HG03575 (cell line): ENCODE measurements around the gene RAB5IF.
"Not testable (repeated sequence)": the region's sequence is repeated elsewhere in the genome, so short reads cannot be mapped to it uniquely, and the experiment has no call there.

Experiments
- ATAC-seq: cut with Tn5 transposase; IDR thresholded peaks from one replicate; pipeline ENCODE4 v1.9.1; 2021; ENCODE audit not compliant: unreplicated experiment, insufficient number of reproducible peaks, low FRiP score; ENCODE audit errors: extremely low read depth

RAB5IF gene

DNA sequence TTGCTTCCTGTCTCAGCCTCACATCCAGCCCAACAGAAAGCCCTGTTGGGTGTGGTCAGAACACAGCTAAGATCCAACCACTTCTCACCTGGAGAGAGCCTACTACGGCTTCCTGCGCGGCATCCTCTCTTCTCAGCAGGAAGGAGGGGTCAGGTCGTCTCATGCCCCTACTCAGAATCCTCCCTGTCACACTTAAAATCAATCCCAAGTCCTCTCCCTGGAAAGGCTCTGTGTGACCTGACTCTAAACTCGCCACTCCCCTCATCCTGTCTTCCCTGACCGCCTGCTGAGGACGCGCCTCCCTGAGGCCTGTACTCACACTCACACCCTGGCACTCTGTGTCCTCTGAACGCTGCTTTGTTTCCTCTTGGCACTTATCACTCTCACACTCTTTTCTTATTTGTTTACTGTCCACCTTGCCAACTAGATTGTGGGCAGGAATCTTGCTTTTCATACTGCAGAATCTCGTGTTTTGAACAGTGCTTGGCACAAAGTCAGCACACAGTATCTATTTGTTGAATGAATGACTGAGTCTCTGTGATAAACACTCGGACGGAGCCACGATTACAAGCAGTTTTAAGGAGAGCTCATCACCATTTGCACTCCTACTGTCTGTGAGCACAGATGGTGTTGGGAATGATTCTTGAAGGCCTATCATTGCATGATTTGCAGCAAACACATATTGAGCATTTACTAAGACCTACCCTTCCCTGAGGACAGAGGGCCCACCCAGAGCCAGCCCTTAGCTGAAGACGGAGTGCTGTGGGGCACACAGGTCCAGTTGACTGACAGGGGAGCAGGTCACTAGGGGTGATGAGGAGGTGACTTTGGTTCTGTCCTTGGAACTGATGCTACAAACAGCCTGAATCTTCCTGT, 18.7 kb downstream of the RAB5IF start:
- ATAC-seq = no peak

DNA sequence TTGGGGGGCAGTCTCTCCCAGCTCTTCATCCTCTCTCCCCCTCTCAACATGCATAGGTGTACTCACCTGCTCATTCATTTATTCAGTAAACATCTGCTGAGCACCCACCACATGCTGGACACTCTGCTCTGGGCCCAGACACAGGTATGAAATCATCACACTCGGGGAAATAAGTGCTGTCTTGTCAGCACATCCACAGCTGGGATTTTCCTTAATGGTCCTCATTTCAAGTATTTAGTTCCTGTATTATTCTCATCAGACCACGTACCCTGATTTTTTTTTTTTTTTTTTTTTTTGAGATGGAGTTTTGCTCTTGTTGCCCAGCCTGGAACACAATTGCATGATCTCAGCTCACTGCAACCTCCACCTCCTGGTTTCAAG, 19.4 kb downstream of the RAB5IF start:
- ATAC-seq = no peak

DNA sequence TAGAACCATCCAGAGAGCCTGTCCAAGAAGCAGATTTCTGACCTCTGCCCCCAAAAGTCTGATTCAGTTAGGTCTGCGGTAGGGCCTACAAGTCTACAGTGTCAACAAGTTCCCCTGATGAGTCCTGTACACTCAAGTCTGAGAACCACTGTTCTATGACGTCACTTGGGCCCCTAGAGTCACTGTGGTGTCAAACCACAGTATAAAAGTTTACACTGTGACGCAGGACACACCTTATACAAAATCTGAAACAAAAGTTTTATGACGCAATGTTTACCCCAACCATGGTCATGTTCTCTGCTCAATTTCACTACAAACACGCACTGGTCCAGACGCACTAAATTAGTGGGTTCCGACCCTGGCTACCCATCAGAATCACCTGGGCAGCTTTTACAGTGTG, 22.5 kb downstream of the RAB5IF start:
- ATAC-seq = no peak

DNA sequence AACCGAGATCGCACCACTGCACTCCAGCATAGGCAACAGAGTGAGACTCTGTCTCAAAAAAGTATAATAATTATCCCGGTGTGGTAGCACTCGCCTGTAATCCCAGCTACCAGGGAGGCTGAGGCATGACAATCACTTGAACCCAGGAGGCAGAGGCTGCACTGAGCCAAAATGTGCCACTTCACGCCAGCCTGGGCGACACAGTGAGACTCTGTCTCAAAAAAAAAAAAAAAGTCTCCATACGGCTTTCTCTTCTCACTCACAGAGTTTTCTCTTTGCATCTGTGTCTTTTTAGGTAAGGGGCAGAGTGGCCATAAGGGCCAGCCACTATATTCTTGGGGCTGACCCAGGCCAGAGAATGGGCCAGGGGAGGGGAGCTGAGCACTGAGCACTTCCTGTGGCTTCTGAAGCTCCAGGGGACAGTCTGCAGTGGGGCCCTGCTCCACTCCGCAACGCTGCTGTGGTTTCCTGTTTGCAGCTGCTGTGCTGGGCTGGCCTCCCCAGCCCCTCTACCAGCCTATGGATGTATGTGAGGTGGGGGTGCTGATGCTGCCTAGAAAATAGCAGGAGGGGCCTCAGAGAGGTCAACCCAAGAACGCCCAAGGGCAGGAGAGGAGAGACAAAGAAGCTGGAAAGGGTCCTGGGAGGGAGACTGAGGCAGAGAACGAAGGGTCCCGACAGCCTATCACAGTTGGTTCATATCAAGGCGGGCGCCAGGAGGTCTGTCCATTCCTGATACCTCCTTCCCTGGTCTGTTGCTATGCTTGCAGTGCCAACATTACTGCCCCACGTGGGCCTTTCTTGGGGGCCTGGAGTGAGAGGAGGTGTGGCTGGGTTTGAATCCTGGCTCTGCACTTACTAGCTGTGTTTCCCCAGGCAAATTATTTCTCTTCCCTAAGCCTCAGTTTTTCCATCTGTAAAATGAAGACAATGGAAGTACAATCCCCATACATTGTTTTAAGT, 24.4 kb downstream of the RAB5IF start:
- ATAC-seq = no peak

DNA sequence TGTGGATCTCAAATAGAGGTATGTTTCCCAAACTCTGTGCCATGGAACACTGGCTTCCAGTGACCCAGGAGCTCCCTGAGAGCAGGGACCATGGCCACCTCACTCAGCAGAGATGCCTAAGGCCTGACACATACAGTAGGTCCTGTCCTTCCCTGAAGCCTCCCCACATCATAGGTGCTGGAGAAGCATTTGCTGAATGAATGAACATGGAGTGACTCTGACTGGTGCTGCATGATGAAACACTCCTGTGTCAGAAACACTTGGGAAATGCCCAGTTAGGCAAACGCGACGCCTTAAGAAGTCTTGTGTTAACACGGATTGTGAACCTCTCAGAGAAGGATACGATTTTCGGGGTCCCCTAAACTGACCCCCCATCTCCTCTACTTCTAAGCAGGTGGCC, 26.1 kb downstream of the RAB5IF start:
- ATAC-seq = no peak

DNA sequence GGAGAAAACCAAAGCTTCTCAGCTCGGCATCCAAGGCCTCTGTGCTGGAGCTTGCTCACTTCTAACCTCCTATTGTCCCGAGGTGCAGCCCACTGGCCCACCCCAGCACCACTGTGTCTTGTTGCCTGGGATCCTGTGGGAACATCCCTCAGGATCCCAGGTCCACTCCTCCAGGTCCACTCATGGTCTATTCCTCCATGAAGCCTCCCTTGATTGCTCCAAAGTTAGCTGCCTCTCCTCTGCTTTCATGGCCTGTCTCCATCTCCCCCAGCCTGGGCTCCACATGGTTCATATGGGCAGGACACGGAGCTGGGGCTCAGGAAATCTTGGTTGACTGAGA, 26.5 kb downstream of the RAB5IF start:
- no peak for ATAC-seq

DNA sequence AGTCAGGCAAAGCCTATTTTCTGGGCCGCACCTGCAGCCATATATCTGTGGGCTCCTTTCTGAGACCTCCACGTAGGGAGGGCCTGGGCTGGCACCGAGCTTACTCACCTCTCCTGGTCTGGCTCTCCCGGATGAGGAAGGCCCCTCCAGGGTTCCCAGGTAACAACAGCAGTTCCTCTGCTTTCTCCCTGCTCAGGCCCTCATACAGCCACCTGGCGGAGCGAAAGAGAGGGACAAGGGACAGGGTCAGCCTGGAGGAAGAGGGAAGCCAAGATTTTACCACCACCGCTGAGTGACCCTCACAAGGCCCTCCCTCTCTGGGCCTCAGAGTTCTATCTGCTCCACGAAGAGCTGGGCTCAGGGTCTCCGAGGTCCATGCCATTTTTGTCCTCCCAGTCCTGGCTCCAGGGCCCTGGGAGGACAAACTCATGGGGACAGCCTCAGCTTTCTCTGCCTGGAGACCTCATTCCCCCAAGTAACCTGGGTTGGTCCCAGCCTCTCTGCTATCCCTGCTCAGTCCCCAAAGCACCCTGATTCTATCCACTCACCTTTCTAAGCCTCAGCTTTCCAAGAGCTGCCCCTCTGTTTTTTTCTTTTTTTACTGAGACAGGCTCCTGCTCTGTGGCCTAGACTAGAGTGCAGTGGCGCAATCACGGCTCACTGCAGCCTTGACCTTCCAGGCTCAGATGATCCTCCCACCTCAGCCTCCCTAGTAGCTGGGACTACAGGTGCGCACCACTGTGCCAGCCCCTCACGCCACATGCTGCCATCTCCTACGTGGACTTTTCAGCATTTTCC, 27.1 kb downstream of the RAB5IF start:
- ATAC-seq = no peak

DNA sequence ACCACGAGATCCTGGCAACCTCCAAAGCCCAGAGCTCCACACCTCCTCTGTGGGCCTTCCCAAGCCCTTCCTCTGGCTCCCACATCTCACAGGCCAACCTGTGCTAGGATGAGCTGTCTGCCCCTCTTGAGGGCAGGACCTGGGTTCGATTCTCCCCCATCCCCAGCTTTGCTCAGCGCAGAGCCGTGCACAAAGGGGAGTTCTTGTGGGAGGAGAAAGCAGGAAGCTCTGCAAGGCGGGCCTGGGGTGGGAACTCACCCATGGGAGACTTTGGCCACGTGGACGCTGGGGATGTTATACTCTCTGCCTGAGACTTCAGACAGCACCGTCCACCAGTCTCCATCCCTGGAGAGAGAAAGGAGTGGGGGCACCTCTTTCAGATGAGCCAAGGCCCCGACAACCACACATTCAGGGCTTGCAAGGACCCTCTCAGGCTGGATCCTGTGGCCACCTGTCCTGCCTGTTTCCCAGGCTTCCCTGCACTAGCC, 27.8 kb downstream of the RAB5IF start:
- no peak for ATAC-seq

DNA sequence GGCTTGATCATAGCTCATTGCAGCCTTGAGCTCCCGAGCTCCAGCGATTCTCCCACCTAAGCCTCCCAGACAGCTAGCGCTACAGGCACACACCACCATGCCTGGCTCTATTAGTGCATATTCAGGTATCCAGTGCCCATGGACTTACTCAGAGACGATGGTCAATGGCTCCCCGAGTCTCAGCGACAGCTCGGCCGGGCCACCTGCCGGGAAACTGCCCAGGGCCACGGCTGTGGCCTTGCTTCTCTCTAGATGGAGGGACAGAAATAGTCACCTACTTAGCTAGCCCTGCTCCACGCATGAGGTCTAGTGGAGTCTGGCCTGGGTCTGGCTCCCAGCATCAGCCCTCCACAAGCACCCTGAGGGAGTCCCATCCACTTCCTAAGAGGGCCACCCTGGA, 28.8 kb downstream of the RAB5IF start:
- ATAC-seq = no peak

DNA sequence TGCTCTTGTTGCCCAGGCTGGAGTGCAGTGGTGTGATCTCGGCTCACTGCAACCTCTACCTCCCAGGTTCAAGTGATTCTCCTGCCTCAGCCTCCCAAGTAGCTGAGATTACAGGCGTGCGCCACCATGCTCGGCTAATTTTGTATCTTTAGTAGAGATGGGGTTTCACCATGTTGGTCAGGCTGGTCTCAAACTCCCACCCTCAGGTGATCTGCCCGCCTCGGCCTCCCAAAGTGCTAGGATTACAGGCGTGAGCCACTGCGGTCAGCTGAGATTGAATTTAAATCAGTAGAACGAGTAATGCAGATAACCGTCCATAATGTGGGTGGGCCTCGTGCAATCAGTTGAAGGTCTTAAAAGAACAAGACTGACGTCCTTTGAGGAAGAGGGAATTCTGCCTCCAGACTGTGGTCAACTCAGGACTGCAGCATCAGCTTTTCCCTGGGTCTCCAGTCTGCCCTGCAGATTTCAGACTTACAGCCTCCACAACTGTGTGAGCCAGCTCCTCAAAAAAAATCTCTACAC, 33.4 kb downstream of the RAB5IF start:
- ATAC-seq = not testable (repeated sequence)

DNA sequence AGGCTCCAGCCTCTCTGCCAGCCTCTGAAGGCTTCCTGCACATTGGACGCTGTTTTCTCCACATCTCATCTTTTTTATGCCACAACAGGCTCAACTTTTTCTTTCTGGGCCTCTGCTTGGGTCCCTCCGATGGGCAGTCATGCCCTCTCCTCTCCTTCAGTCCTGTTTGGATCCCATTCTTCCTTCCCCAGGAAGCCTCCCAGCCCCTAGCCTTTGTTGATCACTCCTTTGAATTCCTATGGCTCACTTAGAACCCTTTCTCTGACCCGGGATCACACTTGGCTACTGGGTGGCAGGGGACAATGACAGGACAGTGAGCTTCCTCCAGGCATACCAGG, 35.9 kb downstream of the RAB5IF start:
- ATAC-seq = no peak

DNA sequence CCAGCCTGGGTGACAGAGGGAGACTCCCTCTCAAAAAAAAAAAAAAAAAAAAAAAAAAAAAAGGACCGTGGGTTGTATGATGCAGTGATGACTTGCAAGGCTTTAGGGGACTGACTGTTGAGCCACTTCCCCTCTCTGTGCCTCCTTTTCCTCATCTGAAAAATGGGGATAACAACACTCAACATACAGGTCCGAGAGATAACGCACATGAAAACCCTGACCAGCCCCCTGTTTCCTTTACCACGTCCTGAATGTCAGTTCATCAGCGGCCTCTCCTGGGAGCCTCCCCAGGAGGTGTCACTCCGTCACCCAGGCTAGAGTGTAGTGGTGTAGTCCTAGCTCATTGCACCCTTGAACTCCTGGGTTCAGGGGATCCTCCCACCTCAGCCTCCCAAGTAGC, 36.6 kb downstream of the RAB5IF start:
- ATAC-seq = no peak

DNA sequence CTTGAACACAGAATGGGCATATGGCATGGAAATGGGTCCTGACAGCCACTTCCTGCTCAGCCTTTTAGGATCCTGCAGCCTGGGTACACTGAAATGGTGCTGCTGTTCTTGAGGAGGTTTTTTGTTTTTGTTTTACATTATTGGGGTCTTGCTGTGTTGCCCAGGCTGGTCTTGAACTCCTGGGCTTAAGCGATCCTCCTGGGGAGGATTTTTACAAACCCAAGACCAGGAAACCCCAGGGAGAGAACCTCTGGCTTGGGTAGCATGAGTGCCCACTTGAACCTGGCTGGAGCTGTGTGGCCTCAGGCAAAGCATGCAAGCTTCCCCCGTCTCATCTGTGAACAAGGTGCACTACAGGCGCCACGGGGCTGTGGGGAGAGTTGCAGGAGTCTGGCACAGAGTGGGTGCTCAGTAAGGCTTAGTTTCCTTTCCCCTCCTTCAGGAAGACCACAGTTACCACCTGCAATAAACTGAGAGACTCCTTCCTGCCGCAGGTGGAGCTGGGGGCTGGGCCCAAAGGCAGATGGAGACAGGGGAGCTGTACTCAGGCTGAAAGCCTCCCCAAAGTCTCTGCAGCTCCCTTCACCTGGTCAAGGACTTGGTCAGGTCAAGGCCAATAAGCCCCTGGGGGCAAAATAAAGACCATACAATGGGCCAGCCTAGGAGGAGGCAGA, 38.6 kb downstream of the RAB5IF start:
- ATAC-seq = no peak

DNA sequence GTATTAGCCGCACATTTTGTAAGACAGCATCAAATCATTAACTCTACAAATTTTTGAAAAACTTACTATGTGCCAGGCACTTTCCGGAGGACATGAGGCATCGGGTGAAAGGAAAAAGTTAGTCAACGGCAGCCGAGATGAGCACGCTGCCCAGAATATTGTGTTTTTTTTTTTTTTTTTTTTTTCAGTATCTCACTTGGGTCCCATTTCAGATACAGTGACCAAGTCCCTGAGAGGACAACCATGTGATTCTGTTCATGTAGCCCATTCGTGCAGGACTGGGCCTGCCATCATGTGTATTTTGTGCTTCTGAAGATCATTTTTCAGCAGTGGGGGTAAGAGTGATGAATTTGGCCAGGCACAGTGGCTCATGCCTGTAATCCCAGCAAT, 39.1 kb downstream of the RAB5IF start:
- no peak for ATAC-seq

DNA sequence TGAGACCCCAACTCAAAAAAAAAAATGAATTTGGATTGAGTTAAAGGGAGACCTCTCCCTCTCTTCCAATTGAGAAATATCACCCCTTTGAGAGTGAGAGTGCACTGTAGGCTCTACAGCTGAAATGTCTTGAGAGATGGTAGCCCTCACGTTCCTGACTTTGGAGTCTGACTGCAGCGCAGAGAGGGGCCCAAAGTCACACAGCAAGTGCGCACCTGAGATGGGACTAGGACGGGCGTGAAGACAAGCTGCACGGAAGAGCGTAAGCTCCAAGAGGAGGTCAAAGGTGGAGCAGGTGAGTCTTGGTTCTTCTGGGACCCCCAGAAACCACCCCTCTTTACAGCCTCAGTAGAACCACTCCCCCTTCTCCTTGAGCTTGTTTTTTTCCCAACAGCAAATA, 39.8 kb downstream of the RAB5IF start:
- ATAC-seq = no peak

DNA sequence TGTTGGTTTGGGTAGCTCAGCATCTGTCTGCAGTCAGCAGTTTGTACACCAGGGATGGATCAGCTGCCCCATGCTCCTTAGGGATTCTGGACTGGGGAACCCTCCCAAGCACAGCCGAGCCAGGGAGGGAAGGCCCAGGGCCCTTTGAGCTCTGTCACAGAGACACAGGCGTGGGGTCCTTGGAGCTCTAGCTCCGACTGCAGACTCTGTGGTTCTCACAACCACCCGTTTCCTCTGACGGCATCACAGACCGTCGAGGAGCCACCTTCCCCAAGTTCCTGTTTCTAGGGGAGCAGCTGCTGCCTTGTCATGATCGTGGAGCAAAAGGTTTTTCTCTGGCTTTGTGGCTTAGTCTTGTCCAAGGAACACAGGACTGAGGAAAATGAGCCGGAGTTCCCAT, 40.4 kb downstream of the RAB5IF start, which contains the start of gene SLA2:
SLA2 (minus strand) TSS at position 199 of the 400 bp plus-strand sequence. CDS start 4,861 bp downstream, outside the sequence.
- ATAC-seq = no peak

DNA sequence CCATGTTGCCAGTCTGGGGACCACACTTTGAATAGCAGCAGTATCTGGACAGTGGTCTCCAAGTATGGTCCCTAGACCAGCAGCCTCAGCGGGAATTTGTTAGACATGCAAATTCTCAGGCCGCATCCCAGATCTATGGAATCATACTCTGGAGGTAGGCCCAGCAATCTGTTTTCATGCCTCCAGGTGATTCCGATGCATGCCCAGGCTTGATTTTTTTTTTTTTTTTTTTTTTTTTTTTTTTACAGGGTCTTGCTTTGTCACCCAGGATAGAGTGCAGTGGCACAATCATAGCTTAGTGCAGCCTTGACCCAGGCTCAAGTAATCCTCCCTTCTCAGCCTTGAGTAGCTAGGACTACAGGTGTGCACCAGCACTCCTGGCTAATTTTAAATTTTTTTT, 41.1 kb downstream of the RAB5IF start:
- ATAC-seq = no peak
